Spleen (tissue), 11 donors: ENCODE data around the gene RNF167. TPM values are rescaled to one million over a fixed set of nuclear protein-coding genes. Genes with fewer than 3 reads are reported as not detected.

Experiments
- DNase-seq: peaks from one replicate; pipeline ENCODE4 v3.0.0-alpha.2; 2020
- H3K27ac ChIP-seq, 8 donors: fragments of 200-600 bp; sonication (generic) in 7 of 8; 1 replicate in 4 of 8; 2 replicates in 4 of 8; pipeline versions ENCODE4 v1.5.0 to v1.8.0; 2016 to 2021; ENCODE audit warnings: inconsistent platforms in 4 of 8, mild to moderate bottlenecking in 4 of 8, moderate library complexity in 1 of 8
- H3K27me3 ChIP-seq, 7 donors: fragments of 200-600 bp; sonication (generic) in 6 of 7; replicated peaks in 1 of 7; 1 replicate in 4 of 7; 2 replicates in 3 of 7; pipeline versions ENCODE4 v1.5.0 to v1.8.0; 2016 to 2021; ENCODE audit warnings: inconsistent platforms in 3 of 7, mild to moderate bottlenecking in 1 of 7
- H3K36me3 ChIP-seq, 6 donors: fragments of 200-600 bp; sonication (generic) in 5 of 6; 1 replicate in 4 of 6; 2 replicates in 2 of 6; pipeline versions ENCODE4 v1.5.0 to v1.8.0; 2016 to 2021; ENCODE audit warnings: inconsistent platforms in 2 of 6
- H3K4me1 ChIP-seq, 6 donors: fragments of 200-600 bp; sonication (generic) in 5 of 6; 1 replicate in 3 of 6; 2 replicates in 3 of 6; pipeline versions ENCODE4 v1.5.0 to v1.8.0; 2016 to 2021; ENCODE audit warnings: inconsistent platforms in 3 of 6
- H3K4me3 ChIP-seq, 8 donors: fragments of 200-600 bp; sonication (generic) in 7 of 8; 1 replicate in 4 of 8; 2 replicates in 4 of 8; pipeline versions ENCODE4 v1.5.0 to v1.8.0; 2016 to 2021; ENCODE audit warnings: inconsistent platforms in 4 of 8, mild to moderate bottlenecking in 4 of 8, moderate library complexity in 2 of 8
- H3K9me3 ChIP-seq, 8 donors: fragments of 200-600 bp; sonication (generic) in 7 of 8; 1 replicate in 4 of 8; 2 replicates in 4 of 8; pipeline versions ENCODE4 v1.5.0 to v1.8.0; 2016 to 2021; ENCODE audit warnings: inconsistent platforms in 4 of 8
- POLR2A ChIP-seq, 3 donors: fragments of 450-650 bp; IDR thresholded peaks; one replicate each; pipeline ENCODE4 v1.5.1; 2017; ENCODE audit warnings: antibody characterized with exemption in 3 of 3, mild to moderate bottlenecking in 1 of 3
- POLR2AphosphoS5 ChIP-seq, 3 donors: sonication (generic); formaldehyde crosslinking; IDR thresholded peaks; one replicate each; pipeline ENCODE4 v1.5.1; 2017; ENCODE audit warnings: antibody characterized with exemption in 3 of 3
- WGBS, 5 donors: extraction: QIAGEN DNeasy Blood & Tissue Kit in 3 of 5; methylation state at CpG; one replicate each; pipeline versions ENCODE4 v1.1.5 to v1.1.7; 2013 to 2018; 5-methylcytosine and 5-hydroxymethylcytosine counted together
- intact Hi-C: fragments of 100-400 bp; cut with DNase I; formaldehyde crosslinking; loops from one replicate; pipeline ENCODE4 v1.15.0; 2023; ENCODE audit warnings: low total_unique reads
- polyA plus RNA-seq, 3 donors: library from polyadenylated mRNA; stranded (reverse); fragments of 200-250 nt; gene quantifications; one replicate each; pipeline ENCODE4 v1.2.1, GENCODE V29; 2013
- total RNA-seq, 7 donors: library from RNA; depleted of rRNA in 3 of 7; stranded (reverse); fragments of >200 nt in 3 of 7; fragmentation: NEBNext Ultra II Directional in 4 of 7; extraction: Animal tissue kit (Norgen Biotek cat#: 25700) in 4 of 7; gene quantifications; one replicate each; pipeline versions ENCODE4 v1.1.0 to v1.2.1, GENCODE V29; 2016 to 2021
- TF ChIP-seq, protein P1 (sequence below), 11 experiments: fragments of 200-600 bp in 7 of 11; fragments of 450-650 bp in 4 of 11; sonication (generic) in 4 of 11; IDR thresholded peaks in 8 of 11; conservative IDR thresholded peaks in 3 of 11; 1 replicate in 7 of 11; 2 replicates in 4 of 11; pipeline versions ENCODE4 v1.4.0 to v1.8.0; 2016 to 2021; ENCODE audit warnings: antibody characterized with exemption in 11 of 11, inconsistent platforms in 4 of 11, mild to moderate bottlenecking in 1 of 11
- donor health status: healthy with polysubstance abuse.
- donor health status: DM: no; HTN: no; CAD: no; lungs with moderate emphysema.
- donor health status: DM: no; HTN: no; CAD: no.
- donor health status: Bipolar disorder and iron deficiency.
- donor health status: healthy.
- donor health status: DM: no; HTN: no; CAD: no.
- donor health status: DM: yes; HTN: yes; CAD: no.

RNF167 gene
- total and polyA plus RNA-seq, 10 donors, result 57.6 to 146 (median 93.2) TPM

DNA sequence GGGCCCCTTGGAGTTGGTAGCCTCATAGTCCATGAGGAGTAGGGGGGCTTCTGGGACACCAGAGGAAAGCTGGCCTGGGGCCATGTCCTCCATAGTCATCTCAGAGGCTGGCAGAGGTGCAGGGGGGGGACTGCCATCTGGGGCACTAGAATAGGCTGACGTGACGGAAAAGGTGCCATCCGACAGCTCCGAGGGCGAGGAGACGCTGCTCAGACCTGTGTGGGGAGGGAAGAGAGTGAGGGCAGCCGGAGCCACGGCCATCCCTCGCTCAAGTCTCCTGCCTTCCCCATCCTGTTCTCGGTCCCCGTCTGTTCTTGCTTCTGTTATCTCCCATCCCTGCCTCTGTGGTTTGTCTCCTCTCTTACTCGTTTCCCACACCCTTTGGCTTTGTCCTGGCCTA is 32.3 kb downstream of the RNF167 start:
- Histone ChIP-seq H3K36me3 (peaks cover 0 to 90% (median 58%) of the 10 kb centered on the region in 6 donors), H3K27ac (peak overlapping the region in 3 of 8 donors; percentile 51 to 63 (median 54)), H3K4me1 (peaks cover 8 to 78% (median 31%) of the 10 kb centered on the region in 6 donors), H3K27me3 (no peaks in the 10 kb centered on the region), H3K9me3 (no peaks in the 10 kb centered on the region), H3K4me3 (no peak overlapping the region)
- TF ChIP-seq POLR2AphosphoS5 (IDR thresholded peaks at IDR 0.05) (peak in 2 of 3 donors; percentile 37 to 67), POLR2A (IDR thresholded peaks at IDR 0.05) (no peak)
- TF ChIP-seq, protein P1, sequence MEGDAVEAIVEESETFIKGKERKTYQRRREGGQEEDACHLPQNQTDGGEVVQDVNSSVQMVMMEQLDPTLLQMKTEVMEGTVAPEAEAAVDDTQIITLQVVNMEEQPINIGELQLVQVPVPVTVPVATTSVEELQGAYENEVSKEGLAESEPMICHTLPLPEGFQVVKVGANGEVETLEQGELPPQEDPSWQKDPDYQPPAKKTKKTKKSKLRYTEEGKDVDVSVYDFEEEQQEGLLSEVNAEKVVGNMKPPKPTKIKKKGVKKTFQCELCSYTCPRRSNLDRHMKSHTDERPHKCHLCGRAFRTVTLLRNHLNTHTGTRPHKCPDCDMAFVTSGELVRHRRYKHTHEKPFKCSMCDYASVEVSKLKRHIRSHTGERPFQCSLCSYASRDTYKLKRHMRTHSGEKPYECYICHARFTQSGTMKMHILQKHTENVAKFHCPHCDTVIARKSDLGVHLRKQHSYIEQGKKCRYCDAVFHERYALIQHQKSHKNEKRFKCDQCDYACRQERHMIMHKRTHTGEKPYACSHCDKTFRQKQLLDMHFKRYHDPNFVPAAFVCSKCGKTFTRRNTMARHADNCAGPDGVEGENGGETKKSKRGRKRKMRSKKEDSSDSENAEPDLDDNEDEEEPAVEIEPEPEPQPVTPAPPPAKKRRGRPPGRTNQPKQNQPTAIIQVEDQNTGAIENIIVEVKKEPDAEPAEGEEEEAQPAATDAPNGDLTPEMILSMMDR (IDR thresholded peaks at IDR 0.05 in 8 of 11, conservative IDR thresholded peaks at IDR 0.05 in 3 of 11), result no peak
- 93 to 96% (median 93%) methylated on average over 12 of the region's 12 CpGs for WGBS, 5 donors
- intact Hi-C loops, result no loop called here
- no peak for DNase-seq

DNA sequence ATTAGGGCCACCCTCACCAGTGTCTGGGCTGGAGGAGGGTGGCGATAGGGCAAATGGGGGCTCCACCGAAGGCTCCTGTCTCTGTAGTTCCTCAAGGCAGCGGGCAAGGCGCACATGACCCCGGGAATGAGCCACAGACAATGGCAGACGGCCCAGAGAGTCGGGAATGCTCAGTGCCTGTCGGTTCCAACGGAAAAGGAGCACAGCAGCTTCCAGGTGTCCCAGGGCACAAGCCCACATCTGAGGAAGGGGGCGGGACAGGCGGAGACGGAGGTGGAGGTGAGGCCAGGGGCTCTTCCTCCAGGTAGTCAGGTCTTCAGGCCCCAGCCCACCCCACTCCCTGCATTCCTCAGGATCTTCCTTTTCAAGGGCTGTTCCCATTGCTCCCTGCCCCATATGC is 32.7 kb downstream of the RNF167 start:
- 86 to 97% (median 90%) methylated on average over 10 to 12 of the region's 12 CpGs for WGBS, 5 donors
- H3K27ac ChIP-seq, result peak overlapping the region in 3 of 8 donors; percentile 51 to 63 (median 54)
- intact Hi-C loops, result no loop called here
- H3K36me3 ChIP-seq, result peaks cover 0 to 95% (median 62%) of the 10 kb centered on the region in 6 donors
- H3K9me3 ChIP-seq, result no peaks in the 10 kb centered on the region
- TF ChIP-seq POLR2AphosphoS5 (IDR thresholded peaks at IDR 0.05) (no peak), POLR2A (IDR thresholded peaks at IDR 0.05) (no peak)
- TF ChIP-seq, protein P1 (IDR thresholded peaks at IDR 0.05 in 8 of 11, conservative IDR thresholded peaks at IDR 0.05 in 3 of 11), result no peak
- DNase-seq, result no peak
- no peaks in the 10 kb centered on the region for H3K27me3 ChIP-seq
- peaks cover 8 to 82% (median 31%) of the 10 kb centered on the region in 6 donors for H3K4me1 ChIP-seq
- peak overlapping the region in 1 of 8 donors; percentile 5 for H3K4me3 ChIP-seq

DNA sequence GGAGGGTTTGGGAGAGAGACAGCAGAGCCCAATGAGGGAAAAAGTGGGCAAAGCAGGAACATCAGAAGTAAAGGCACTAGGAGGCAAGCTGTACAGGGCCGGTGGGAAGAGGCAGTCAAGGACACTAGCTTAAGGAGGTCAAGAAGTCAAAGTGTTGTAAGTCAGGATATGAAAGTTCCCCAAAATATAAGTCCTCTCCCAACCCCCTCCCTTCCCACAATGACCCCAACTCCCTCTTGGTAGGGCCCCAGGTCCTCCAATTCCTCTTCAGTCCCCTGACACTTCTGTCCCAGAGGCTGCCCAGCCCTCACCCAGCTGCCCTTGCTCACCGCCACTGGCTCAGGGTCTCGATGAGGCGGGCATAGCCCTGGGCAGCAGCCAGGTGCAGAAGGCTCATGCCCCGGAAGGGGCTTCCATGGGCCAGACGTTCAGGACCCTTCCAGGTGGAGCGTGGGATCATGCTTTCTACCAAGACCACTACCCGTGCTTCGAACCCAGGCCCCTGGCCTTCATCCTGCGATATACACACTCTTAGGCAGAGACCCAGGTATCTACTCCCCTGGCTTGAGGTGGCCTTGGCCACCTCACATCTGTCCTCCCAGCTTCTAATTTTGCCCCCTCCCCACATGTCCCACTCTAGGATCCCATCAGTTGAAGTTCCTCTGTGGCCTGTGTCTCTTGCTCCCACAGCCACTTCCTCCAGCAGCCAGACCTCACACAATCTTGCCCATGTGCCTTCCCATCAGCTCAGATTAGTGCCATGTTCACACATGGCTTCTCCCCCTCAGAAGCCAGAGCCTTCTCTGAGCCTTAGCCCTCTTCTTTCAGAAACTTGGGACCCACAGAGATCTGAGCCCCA is 33.4 kb downstream of the RNF167 start:
- H3K27ac ChIP-seq, result peak overlapping the region in 4 of 8 donors; percentile 26 to 63 (median 52)
- DNase-seq, result no peak
- WGBS, 5 donors, result 82 to 89% (median 86%) methylated on average over 8 to 10 of the region's 10 CpGs
- H3K4me1 ChIP-seq, result peaks cover 10 to 83% (median 29%) of the 10 kb centered on the region in 6 donors
- peaks cover 0 to 100% (median 70%) of the 10 kb centered on the region in 6 donors for H3K36me3 ChIP-seq
- H3K9me3 ChIP-seq, result no peaks in the 10 kb centered on the region
- H3K4me3 ChIP-seq, result no peak overlapping the region
- TF ChIP-seq POLR2AphosphoS5 (IDR thresholded peaks at IDR 0.05) (peak in 2 of 3 donors; percentile 46 to 62), POLR2A (IDR thresholded peaks at IDR 0.05) (no peak)
- TF ChIP-seq, protein P1 (IDR thresholded peaks at IDR 0.05 in 8 of 11, conservative IDR thresholded peaks at IDR 0.05 in 3 of 11), result no peak
- intact Hi-C loops, result no loop called here
- no peaks in the 10 kb centered on the region for H3K27me3 ChIP-seq

DNA sequence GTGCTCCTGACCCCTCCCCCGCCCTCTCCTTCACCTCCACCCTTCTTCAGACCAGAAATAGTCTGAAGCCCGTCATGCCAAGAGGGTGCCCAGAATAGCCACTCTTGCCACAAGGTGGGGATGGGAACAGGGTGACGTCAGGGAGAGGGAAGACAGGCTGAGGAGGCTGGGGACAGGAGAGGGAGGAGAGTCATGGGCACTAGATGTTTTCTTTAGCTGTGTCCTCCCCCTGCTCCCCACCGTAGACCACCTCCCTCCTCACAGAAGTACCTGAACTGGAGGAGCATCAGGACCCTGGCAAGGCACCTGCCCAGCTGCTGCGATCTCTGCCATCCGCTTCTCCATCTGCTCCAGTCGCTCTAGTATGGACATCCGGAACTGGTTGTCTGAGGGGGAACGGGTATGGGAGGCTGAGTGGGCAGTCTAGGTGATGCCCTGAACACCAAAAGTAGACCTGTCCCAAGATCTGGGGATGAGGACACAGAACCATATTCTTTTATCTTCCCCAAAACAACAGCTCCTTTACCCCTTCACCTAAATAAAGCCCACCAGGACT is 34.1 kb downstream of the RNF167 start:
- no peak for DNase-seq
- peaks cover 8 to 83% (median 29%) of the 10 kb centered on the region in 6 donors for H3K4me1 ChIP-seq
- H3K9me3 ChIP-seq, result no peaks in the 10 kb centered on the region
- 79 to 90% (median 87%) methylated on average over 9 of the region's 9 CpGs for WGBS, 5 donors
- intact Hi-C loops, result no loop called here
- no peak overlapping the region for H3K4me3 ChIP-seq
- TF ChIP-seq, protein P1 (IDR thresholded peaks at IDR 0.05 in 8 of 11, conservative IDR thresholded peaks at IDR 0.05 in 3 of 11), result no peak
- TF ChIP-seq POLR2A (IDR thresholded peaks at IDR 0.05) (no peak), POLR2AphosphoS5 (IDR thresholded peaks at IDR 0.05) (no peak)
- no peaks in the 10 kb centered on the region for H3K27me3 ChIP-seq
- peaks cover 0 to 100% (median 72%) of the 10 kb centered on the region in 6 donors for H3K36me3 ChIP-seq
- peak overlapping the region in 4 of 8 donors; percentile 26 to 63 (median 52) for H3K27ac ChIP-seq
